ENCODE measurements around the gene FXYD1.
"Not testable (repeated sequence)": the region's sequence is repeated elsewhere in the genome, so short reads cannot be mapped to it uniquely, and the experiment has no call there.

FXYD1 gene

DNA sequence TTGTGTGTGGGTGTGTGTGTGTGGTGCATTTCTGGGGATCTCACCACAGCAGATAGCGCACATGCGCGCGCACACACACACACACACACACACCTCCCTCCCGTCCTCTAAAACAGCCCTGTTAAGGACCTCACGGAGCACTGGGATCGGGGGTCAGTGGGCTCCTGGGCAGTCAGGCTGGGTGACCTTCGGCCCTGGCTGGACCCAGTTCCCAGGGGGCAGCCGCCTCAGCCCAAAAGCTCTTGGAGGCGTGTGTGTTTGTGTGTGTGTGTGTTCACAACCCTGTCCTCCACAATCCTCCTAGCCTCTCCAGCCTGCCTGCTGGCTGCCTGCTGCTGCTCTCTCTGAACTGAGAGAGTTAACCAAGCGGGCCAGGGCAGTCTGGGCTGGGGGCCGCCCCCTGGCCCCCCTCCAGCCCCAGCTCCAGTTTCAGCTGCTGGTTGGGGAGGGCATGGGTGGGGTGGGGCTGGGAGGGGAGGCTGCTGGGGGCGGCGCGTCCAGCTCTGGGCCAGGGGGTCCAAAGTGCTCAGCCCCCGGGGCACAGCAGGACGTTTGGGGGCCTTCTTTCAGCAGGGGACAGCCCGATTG is at the start of gene FXYD1:
TSS of gene FXYD1 (plus strand) at position 520 of the 588 bp plus-strand sequence. CDS start 1,256 bp downstream, outside the sequence.
- DNase-seq, result no peak

DNA sequence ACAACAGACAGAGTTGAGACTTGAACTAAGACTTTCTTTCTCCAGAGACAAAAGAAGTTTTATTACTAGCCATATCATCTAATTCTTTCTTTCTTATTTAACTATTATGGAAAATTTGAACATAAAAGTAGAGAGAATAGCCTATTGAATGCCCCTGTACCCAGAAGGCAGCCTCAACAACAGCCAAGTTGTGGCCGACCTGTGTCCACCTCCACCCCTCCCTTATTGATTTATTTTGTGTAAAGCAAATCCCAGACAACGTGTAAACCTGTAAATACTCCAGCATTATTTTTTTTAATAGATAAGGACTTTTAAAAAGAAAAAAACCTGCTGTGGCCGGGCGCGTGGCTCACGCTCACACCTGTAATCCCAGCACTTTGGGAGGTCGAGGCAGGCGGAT is 49.1 kb upstream of the FXYD1 start:
- DNase-seq, result no peak

DNA sequence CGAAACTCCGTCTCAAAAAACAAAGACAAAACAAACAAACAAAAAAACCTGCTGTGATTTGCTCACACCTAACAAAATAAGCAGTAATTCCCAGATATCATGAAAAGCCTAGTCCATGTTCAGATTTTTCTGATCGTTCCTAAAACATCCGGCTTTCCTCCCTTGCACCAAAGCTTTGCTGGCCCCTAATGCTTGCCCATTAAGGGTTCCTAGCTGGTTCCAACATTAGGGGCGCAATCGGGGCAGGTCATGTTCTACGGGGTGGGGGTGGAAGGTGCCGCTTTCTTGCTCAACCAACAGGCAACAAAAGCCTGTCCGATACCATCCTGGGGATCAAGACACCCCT is 48.5 kb upstream of the FXYD1 start:
- DNase-seq, result no peak

DNA sequence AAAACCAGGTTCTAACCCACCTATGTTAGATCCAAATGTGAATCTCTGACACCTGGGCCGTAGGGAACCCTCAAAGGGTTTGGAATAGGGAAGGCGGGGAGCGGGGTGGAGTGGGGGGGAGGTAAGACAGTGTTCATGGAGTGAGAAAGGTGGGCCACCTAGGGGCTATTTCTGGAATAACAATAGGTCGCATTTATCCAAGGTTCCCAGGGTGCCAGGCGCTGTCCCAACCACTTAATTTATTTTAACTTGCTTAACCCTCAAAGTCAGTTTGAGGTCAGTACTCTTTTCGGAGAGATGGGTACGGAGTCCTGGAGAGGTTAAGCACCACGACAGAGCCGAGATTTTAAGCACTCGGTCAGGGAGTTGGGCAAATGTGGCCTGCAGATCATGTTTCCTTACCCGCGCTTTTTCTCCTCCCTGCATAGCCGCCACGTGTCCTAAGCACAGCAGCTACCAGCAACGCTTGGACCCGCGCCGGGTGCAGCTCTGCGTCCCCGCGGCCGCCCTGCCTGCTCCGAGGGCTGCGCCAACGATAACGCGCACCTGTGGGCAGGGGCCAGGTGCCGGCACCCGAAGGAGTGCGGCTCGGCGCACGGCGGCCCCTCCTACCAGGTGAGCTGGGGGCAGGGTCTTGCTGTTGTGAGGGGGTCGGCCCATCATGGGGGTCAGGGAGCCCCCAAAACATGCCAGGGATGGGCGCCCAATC is 48.0 kb upstream of the FXYD1 start:
- DNase-seq, result peak; percentile 32

DNA sequence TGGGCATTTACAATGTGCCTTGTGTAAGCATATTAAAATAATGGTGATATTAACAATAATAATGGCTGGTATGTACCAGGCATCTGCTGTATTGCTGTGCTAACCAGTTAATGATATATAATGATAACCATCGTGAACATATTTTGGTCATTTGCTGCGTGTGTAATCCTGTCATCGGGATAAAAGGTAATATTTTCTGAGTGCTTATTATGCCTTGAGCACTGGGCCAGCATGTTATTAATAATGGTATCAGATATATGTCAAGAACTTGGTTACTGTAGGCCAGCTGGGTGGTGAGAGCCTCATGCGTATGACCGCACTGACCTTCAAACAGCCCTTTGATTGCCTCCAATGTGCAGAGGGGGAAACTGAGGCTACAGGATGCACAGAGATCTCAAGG is 45.2 kb upstream of the FXYD1 start:
- DNase-seq, result no peak

DNA sequence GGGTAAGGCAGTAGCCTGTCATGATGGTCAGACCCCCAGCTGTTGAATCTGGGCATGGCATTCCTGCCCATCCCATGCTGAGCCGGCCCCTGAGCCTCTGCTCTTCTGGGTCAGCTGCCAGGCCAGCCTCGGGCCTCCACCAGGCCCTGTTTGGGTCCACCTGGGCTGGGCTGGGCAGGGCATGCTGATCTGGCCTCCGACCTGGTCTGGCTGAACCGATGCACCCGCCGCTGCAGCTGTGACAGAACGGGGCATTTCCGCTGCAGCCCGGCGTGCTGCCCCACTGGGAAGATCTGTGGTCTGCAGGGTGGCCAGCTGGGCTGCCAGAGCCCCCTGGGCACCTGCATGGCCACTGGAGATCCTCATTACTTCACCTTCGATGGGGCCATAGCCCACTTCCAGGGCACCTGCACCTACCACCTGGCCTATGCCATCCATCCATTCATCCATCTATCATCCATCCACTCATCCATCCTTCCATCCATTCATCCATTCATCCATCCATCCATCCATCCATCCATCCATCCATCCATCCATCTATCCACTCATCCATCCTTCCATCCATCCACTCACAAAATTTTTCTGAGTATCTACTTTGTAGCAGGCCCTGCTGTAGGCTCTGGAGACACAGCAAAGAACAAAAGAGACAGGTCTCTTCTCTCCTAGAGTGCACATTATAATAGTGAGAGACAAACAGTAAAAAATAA is 44.5 kb upstream of the FXYD1 start:
- no peak for DNase-seq

DNA sequence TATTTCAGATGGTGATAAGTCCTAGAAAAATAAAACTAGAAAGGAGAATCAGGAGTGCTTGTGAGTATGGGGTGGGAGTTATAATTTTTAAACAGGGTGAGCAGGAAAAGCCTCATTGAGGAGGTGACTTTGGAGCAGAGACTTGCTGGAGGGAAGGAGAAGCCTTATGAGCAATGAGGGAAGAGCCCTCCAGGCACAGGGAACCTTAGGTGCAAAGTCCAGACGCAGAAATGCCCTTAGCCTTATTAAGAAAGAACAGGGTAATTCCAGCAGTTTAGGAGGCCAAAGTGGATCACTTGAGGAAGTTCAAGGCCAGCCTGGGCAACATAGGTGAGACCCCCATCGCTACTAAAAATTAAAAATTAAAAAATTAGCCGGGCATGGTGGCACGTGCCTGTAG is 44.0 kb upstream of the FXYD1 start:
- DNase-seq, result no peak

DNA sequence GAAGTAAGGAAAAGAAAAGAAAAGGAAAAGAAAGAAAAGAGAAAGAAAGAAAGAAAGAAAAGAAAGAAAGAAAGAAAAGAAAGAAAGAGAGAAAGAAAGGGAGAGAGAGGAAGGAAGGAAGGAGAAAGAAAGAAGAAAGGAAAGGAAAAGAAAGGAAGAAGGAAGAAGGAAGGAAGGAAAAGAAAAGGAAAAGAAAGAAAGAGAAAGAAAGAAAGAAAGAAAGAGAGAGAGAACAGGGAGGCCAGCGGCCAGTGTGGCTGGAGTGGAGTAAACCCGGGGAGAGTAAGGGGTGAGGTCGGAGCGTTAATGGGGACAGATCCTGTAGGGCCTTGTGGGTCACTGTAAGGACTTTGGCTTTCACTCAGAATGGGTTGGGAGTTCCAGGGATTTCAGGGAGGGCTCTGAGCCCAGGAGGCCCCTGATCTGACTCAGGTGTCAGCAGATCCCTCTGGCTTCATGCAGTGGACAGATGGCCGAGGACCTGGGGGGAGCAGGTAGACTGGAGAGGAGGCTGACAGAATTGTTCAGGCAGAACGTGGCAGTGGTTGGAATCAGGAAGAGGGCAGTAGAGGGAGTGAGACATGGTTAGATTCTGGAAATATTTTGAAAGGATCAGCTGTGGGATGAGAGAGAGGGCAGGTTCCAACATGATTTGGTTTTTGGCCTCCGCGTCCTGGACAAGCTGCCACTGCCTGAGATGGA is 42.8 kb upstream of the FXYD1 start:
- no peak for DNase-seq

DNA sequence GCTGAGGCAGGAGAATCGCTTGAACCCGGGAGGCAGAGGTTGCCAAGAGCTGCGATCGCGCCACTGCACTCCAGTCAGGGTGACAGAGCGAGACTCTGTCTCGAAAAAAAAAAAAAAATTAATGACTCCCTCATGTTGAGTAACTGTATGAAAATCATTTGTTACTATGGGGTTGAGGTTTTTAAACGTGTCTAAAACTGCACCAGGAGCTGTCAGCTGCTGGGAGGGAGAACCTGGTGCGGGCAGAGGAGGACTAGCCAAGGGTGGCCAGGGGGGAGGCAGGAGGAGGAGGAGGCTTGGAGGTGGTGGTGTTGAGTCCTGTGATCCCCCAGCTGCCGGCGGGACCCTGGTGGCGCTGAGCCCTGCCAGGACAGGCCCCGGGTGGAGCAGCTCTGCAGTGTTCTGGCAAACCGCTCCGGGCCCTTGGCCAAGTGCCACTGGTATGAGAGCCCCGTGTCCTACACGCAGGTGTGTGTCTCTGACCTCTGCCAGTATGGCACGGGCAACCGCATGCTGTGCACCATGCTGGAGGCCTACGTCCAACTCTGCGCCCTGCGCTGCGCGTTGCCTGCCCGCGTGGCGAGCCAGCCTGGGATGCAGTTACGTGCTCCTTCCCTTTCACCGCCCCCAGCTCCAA is 40.1 kb upstream of the FXYD1 start:
- DNase-seq, result no peak

DNA sequence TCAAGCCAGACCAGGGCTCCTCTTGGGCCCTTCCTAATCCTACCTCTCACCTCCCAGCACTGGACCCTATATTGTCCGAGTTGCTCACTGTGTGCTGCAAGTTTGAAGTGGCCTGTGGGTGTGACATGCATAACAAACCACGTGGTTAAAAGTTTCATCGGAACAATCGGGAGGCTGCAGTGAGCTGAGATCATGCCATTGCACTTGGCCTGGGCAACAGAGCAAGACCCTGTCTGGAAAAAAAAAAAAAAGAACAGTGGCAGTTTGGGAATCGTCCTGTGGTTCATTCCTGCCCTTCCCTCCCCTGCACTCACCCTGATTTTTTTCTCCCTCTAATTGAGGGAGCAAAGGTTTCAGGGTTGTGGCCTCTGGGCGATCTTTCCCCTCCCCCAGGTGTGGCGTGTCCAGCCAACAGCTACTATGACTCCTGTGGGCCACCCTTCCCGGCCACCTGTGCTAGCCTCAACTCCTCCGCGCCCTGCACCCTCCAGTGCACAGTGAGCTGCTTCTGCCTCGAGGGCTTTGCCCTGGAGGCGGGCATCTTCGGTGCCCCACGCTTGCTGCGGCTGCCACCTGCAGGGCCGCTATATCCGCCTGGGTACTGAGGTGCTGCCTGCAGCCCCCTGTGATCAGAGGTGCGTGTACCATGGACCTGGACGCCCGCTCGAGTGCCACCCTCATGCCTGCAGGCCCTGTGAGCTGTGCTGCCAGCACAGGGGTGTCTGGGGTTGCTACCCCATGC is 39.3 kb upstream of the FXYD1 start:
- no peak for DNase-seq

DNA sequence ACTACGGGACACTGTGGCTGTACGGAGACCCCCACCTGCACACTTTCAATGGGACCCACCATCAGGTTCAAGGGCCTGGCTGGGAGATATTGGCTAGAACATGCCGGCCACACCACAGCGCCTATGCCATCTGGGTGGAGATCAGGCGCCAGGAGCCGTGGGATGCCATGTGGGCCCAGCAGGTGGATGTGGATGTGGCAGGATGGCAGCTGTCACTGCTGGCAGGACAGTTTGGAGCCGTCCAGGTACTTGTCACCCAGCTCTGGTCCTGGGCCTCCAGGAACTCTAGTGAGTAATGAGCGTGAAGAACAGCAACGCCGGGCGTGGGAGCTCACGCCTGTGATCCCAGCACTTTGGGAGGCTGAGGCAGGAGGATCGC is 38.7 kb upstream of the FXYD1 start:
- DNase-seq, result no peak

DNA sequence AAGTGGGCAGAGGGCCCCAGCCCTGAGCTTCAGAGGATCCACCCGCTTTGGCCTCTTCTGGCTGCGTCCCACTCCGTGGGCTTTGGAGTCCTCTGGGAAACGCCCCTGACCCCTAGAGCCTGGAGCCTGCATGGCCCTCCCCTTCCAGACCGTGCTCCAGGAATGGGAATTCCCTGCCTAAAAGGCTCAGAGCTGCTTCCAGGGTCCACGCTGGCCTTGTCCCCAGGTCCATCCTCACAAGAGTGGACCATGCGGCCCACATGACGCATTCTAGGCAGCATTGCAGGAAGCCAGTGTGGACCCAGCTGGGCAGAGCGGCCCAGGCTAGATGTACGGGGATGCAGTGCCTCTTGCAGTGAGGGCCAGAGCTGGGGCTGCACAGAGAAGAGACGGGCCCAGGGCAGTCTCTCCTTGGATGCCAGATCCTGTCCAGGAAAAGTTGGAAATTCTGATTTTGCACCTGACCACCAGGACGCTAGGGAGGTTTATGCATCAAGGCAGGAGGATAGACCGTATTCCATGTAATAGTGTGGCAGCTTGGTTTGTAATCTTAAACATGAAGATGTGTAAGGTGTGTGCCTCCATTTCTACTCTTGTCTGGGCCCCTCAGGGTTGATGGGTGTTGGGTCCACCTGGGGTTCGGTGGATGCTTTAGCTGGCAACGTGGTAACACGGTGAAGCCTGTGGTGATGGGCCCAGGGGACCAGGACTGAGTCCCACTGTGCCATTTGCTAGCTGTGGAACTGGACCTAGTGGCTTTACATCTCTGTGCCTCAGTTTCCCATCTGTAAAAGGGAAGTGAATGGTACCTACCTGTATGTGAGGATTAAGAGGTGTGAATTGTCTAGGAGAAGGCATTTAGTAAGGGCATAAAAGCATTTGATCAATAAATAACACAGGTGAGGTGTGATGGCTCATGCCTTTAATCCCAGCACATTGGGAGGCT is 37.8 kb upstream of the FXYD1 start:
- no peak for DNase-seq

DNA sequence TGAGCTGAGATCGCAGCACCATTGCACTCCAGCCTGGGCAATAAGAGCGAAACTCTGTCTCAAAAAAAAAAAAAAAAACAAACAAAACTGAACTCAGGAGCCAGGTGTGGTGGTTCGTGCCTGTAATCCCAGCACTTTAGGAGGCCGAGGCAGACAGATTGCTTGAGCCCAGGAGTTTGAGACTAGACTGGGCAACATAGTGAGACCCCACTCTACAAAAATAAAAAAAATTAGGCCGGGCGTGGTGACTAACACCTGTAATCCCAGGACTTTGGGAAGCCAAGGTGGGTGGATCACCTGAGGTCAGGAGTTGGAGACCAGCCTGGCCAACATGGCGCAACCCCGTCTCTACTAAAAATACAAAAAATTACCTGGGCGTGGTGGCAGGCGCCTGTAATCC is 36.7 kb upstream of the FXYD1 start:
- not testable (repeated sequence) for DNase-seq

DNA sequence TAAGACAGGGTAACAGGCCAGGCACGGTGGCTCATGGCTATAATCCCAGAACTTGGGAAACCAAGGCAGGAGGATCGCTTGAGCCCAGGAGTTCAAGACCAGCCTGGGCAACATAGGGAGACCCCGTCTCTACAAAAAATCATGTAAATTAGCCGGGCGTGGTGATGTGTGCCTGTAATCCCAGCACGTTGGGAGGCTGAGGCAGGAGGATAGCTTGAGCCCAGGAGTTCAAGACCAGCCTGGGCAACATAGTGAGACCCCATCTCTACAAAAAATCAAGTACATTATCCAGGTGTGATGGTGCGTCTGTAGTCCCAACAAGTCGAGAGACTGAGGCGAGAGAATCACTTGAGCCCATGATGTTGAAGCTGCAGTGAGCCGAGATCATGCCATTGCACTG is 35.0 kb upstream of the FXYD1 start:
- DNase-seq, result not testable (repeated sequence)

DNA sequence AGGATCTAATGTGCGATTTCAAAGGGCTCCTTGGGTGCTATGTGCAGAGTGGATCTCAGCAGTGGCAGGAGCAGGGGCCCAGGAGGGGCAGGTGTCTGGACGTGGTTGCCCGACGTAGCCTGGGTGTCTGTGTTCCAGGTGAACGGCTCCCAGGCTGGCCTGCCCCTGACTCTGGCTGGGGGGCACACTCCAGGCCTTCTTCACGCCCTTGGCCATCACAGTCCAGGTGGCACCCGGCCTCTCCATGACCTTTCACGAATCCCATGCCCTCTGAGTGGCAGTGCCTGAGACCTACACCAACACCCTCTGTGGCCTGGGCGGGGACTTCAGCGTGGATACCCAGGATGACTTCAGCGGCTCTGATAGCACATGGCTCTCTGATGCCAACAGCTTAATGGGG is 34.3 kb upstream of the FXYD1 start:
- DNase-seq, result no peak

DNA sequence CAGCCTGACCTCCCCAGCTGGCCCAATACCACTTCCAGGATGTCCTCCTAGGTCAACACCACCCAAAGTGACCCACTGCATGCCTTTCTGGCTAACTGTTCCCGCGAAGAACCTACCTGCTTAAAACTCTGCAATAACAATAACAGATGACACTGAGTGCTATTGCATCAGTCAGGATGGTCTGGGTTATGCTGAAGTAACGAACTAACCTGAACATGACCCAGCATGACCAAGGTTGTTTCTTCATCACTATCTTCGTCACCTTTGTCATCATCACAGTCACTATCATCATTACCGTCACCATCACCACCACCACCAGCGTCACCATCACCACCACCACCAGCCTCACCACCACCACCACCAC is 33.6 kb upstream of the FXYD1 start:
- DNase-seq, result no peak

DNA sequence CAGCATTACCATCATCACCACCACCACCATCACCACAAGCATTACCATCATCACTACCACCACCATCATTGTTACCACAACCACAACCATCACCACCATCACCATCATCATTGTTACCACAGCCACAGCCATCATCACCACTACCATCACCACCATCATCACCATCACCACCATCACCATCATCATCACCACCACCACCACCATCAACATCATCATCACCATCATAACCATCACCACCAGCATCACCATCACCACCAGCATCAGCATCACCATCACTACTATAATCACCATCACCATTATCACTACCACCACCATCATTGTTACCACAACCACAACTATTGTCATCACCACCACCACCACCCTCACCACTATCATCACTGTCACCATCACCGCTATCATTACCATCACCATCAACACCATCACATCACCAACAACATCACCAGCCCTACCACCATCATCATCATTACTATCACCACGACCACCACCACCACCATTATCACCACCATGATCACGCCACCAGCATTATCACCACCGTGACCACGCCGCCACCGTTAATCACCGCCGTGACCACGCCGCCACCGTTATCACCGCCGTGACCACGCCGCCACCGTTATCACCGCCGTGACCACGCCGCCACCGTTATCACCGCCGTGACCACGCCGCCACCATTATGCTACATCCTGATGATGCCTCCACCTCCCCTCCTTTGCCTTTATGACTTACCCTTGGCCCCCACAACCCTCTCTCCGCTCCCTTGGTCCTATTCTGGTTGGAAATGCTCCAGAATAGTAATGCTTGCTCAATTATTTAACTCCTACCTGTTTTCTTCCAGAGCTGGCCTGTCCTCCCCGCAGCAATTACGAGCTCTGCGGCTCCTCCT is 33.0 kb upstream of the FXYD1 start:
- DNase-seq, result no peak

DNA sequence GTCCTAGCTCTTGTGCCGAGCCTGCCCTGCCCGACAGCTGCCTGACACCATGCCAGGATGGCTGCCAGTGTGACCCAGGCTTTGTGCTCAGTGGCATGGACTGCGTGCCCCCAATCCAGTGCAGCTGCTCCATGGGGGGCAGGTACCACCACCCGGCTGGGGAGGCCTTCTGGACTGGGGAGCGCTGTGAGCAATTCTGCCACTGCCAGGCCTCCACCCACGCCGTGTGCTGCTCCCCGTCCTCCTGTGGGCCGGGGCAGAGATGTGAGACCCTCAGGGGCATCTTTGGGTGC is 32.4 kb upstream of the FXYD1 start:
- no peak for DNase-seq

DNA sequence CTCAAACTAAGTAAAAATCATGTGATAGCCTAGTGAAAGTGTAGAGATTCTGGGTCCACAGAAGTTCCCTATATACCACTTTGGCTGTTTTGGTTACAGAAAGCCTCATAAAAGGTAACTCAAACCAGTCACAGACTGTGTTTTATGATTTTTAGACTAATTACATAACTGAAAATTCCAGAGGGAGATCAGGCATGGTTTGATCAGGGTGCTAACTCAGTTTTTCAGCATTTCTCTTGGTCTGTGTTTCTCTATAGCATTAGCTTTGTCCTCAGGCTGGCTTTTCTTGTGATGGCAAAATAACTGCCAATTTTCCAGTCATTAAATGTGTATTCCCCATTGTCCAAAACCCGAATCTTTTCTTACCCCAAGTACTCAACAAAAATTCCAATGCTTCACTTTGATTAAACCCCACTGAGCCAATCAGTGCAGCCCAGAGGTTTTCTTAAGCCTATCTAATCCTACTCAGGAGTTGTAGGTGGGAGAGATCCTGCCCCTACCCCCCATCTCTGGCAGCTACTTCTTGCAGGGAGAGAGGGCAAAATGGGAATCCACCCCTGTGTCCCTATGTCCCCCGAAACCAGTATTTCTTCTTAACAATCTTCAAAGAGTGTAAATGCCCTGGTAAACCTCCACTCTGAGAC is 31.6 kb upstream of the FXYD1 start:
- DNase-seq, result no peak

DNA sequence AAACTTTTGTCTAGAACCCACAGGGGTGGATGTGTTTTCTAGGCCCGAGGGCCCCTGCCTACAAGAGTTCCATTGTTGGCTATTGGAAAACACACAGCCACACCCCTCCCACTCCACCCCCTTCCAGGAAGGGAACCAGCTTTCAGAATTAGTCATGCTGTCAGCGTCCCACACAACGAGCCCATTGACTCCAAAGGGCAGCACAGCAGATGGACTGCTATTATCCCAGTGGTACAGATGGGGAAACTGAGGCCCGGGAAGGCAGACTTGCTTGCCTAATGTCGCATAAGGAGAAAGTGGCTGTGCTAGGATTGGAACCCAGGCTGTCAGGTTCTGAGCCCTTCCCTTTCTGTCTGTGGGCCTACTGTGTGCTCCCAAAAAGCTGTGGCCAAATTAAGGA is 31.1 kb upstream of the FXYD1 start:
- DNase-seq, result no peak
